Keratinocyte (primary cell): ENCODE measurements around the gene AGPS. TPM values are rescaled to one million over a fixed set of nuclear protein-coding genes. Genes with fewer than 3 reads are reported as not detected.

Experiments used
- DNase-seq: peaks from one replicate; pipeline ENCODE4 v3.0.0-alpha.2; 2011; ENCODE audit warnings: low read depth, missing footprints, low spot score
- FAIRE-seq: peaks from 2 replicates; lab custom pipeline; 2011; peaks lifted over from hg19 to GRCh38; lab: Jason Lieb, UNC
- H2AFZ ChIP-seq: 2 replicates; pipeline ENCODE4 v1.6.0; 2012; ENCODE audit warnings: low read length, control low read depth, inconsistent platforms; ENCODE audit not compliant: control insufficient read depth
- H3K27ac ChIP-seq: 2 replicates; pipeline ENCODE4 v1.5.1; 2011; ENCODE audit warnings: low read length; ENCODE audit not compliant: control insufficient read depth, insufficient read depth
- H3K27me3 ChIP-seq: 3 replicates; pipeline ENCODE4 v1.6.0; 2011; ENCODE audit warnings: low read length; ENCODE audit not compliant: control insufficient read depth, insufficient read depth; ENCODE audit errors: extremely low read depth
- H3K36me3 ChIP-seq, 2 experiments: 2 replicates in 1 of 2; 3 replicates in 1 of 2; pipeline ENCODE4 v1.5.1; 2011; ENCODE audit warnings: low read length in 2 of 2, mild to moderate bottlenecking in 1 of 2; ENCODE audit not compliant: control insufficient read depth in 2 of 2, insufficient read depth in 2 of 2; ENCODE audit errors: extremely low read depth in 1 of 2
- H3K4me1 ChIP-seq: 3 replicates; pipeline ENCODE4 v1.5.1; 2011; ENCODE audit warnings: low read length; ENCODE audit not compliant: control insufficient read depth, insufficient read depth; ENCODE audit errors: extremely low read depth
- H3K4me2 ChIP-seq: 3 replicates; pipeline ENCODE4 v1.6.0; 2011; ENCODE audit warnings: low read depth, low read length; ENCODE audit not compliant: control insufficient read depth, insufficient read depth; ENCODE audit errors: extremely low read depth
- H3K4me3 ChIP-seq, 3 experiments: fragments of 200-600 bp in 1 of 3; sonication (generic) in 1 of 3; 2 replicates in 2 of 3; 3 replicates in 1 of 3; pipeline ENCODE4 v1.5.1; 2011 to 2016; ENCODE audit warnings: low read length in 3 of 3, mild to moderate bottlenecking in 3 of 3, control low read depth in 2 of 3, inconsistent platforms in 1 of 3, low read depth in 1 of 3, mixed read lengths in 1 of 3, mixed run types in 1 of 3, moderate library complexity in 1 of 3; ENCODE audit not compliant: control insufficient read depth in 2 of 3, insufficient read depth in 2 of 3; ENCODE audit errors: extremely low read depth in 1 of 3
- H3K79me2 ChIP-seq: 2 replicates; pipeline ENCODE4 v1.6.0; 2012; ENCODE audit warnings: low read length; ENCODE audit not compliant: control insufficient read depth, insufficient read depth
- H3K9ac ChIP-seq: 3 replicates; pipeline ENCODE4 v1.6.0; 2011; ENCODE audit warnings: low read length; ENCODE audit not compliant: control insufficient read depth, insufficient read depth; ENCODE audit errors: extremely low read depth
- H3K9me1 ChIP-seq: 3 replicates; pipeline ENCODE4 v1.6.0; 2011; ENCODE audit warnings: low read length; ENCODE audit not compliant: control insufficient read depth, insufficient read depth; ENCODE audit errors: extremely low read depth
- H3K9me3 ChIP-seq: 2 replicates; pipeline ENCODE4 v1.5.1; 2012; ENCODE audit warnings: low read depth, low read length; ENCODE audit not compliant: control insufficient read depth
- H4K20me1 ChIP-seq: 3 replicates; pipeline ENCODE4 v1.6.0; 2011; ENCODE audit warnings: low read length; ENCODE audit not compliant: control insufficient read depth, insufficient read depth; ENCODE audit errors: extremely low read depth
- EZH2 ChIP-seq: IDR thresholded peaks from one replicate; pipeline ENCODE4 v1.6.1; 2012; ENCODE audit warnings: inconsistent platforms, mild to moderate bottlenecking, low read length, moderate library complexity
- dilution Hi-C: fragments of 300-500 bp; cut with MboI; formaldehyde crosslinking; loops from one replicate; pipeline ENCODE4 v1.7.0; 2020; ENCODE audit warnings: low sequenced_read_pairs; ENCODE audit not compliant: extremely low pct_ligation_motif_present
- polyA plus RNA-seq, 5 experiments: library from polyadenylated mRNA; depleted of rRNA in 3 of 5; stranded (reverse) in 3 of 5; stranded (forward) in 1 of 5; unstranded in 1 of 5; fragments of >200 nt; gene quantifications; 1 replicate in 1 of 5; 2 replicates in 3 of 5; 3 replicates in 1 of 5; pipeline versions ENCODE4 v1.2.1 to v1.2.3, GENCODE V29; 2011 to 2012; ENCODE audit warnings: missing spikeins in 2 of 5, low read depth in 1 of 5, low replicate concordance in 1 of 5
- TF ChIP-seq, protein P1 (sequence below), 3 experiments: IDR thresholded peaks in 1 of 3; conservative IDR thresholded peaks in 1 of 3; optimal IDR thresholded peaks in 1 of 3; 2 replicates in 2 of 3; 3 replicates in 1 of 3; pipeline versions ENCODE3 to v1.5.1; 2011; ENCODE audit warnings: low read length in 3 of 3, mild to moderate bottlenecking in 3 of 3, moderate library complexity in 2 of 3, control low read depth in 1 of 3, inconsistent platforms in 1 of 3; ENCODE audit not compliant: insufficient read depth in 2 of 3; ENCODE audit errors: extremely low read depth in 1 of 3

The AGPS gene
- polyA plus RNA-seq, 1 donor (not counting 4 experiments of a cell fraction or from before 2014, with no cell fraction given) = 28.0 TPM

DNA sequence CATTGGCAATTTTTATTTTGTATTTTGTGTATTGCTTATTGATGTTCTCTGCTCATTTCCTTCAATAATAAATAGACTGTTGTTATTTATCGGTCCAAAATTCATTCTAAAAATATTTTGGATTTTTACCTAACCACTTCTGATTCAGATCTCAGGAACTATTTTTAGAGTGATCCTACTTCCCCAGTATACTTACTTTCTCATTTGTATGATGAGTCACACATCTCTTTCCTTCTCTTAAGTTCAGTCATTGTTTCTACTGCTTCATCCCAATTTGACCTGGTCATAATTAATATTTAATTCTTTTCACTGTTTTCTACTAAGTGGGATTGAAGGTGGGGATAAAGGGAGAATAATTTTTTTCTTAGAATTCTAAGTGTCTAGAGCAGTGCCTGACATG lies 75.1 kb downstream of the AGPS start:
- Histone ChIP-seq H3K36me3 (peaks cover 0 to 3% of the 10 kb centered on the region in 2 experiments), H4K20me1 (no peaks in the 10 kb centered on the region), H3K27me3 (no peaks in the 10 kb centered on the region), H3K27ac (no peak overlapping the region), H3K9ac (no peak overlapping the region), H2AFZ (no peak overlapping the region), H3K79me2 (no peaks in the 10 kb centered on the region), H3K4me2 (no peak overlapping the region), H3K9me3 (peaks cover 2% of the 10 kb centered on the region), H3K4me3 (no peak overlapping the region), H3K9me1 (no peaks in the 10 kb centered on the region), H3K4me1 (no peaks in the 10 kb centered on the region)
- dilution Hi-C loops = no loop called here
- DNase-seq = no peak
- TF ChIP-seq EZH2 = no peak
- TF ChIP-seq, protein P1, sequence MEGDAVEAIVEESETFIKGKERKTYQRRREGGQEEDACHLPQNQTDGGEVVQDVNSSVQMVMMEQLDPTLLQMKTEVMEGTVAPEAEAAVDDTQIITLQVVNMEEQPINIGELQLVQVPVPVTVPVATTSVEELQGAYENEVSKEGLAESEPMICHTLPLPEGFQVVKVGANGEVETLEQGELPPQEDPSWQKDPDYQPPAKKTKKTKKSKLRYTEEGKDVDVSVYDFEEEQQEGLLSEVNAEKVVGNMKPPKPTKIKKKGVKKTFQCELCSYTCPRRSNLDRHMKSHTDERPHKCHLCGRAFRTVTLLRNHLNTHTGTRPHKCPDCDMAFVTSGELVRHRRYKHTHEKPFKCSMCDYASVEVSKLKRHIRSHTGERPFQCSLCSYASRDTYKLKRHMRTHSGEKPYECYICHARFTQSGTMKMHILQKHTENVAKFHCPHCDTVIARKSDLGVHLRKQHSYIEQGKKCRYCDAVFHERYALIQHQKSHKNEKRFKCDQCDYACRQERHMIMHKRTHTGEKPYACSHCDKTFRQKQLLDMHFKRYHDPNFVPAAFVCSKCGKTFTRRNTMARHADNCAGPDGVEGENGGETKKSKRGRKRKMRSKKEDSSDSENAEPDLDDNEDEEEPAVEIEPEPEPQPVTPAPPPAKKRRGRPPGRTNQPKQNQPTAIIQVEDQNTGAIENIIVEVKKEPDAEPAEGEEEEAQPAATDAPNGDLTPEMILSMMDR (optimal IDR thresholded peaks at IDR 0.05 in 1 of 3, IDR thresholded peaks at IDR 0.05 in 1 of 3, conservative IDR thresholded peaks at IDR 0.05 in 1 of 3; ENCODE audit: extremely low read depth in 1 of 3, insufficient read depth in 2 of 3, low read length in 3 of 3) = no peak
- FAIRE-seq = no peak

DNA sequence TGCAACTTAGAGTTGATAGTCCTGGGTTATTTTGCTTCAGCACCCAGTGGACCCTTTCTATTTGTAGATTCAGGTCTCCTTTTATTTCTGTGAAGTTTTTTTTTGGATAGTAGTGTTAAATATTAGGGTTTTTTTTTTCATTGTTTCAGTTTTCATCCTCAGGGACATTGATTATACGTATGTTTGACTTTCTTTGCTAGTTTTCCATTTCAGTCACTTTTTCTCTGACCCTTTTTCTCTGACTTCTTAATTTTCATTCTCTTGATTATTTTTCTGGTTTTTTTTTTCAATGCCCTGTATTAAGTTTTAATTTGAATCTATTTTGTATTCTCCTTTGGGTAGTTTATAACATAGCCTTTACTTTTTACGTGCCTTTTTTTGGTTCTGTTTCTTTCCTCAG lies 79.4 kb downstream of the AGPS start:
- H3K27me3 ChIP-seq = no peaks in the 10 kb centered on the region
- DNase-seq (no peak), FAIRE-seq (no peak)
- no peaks in the 10 kb centered on the region for H3K9me3 ChIP-seq
- no peak overlapping the region for H3K27ac ChIP-seq
- no peak overlapping the region for H3K4me3 ChIP-seq
- no peak for TF ChIP-seq EZH2
- TF ChIP-seq, protein P1 (optimal IDR thresholded peaks at IDR 0.05 in 1 of 3, IDR thresholded peaks at IDR 0.05 in 1 of 3, conservative IDR thresholded peaks at IDR 0.05 in 1 of 3; ENCODE audit: extremely low read depth in 1 of 3, insufficient read depth in 2 of 3, low read length in 3 of 3) = no peak
- dilution Hi-C loops = no loop called here
- H3K9ac ChIP-seq = no peak overlapping the region
- peaks cover 17% of the 10 kb centered on the region for H3K4me1 ChIP-seq
- no peaks in the 10 kb centered on the region for H3K79me2 ChIP-seq
- H3K9me1 ChIP-seq = no peaks in the 10 kb centered on the region
- H3K4me2 ChIP-seq = no peak overlapping the region
- H2AFZ ChIP-seq = no peak overlapping the region
- H4K20me1 ChIP-seq = no peaks in the 10 kb centered on the region
- no peaks in the 10 kb centered on the region for H3K36me3 ChIP-seq
